NCI-H2029 treated with DMSO at 0.1 percent for 48 hours (cell line): ENCODE measurements around the gene PHLPP1.
A peak's percentile ranks its signal among the peaks of the same experiment; 100 is the strongest.
"Not testable (repeated sequence)": the region's sequence is repeated elsewhere in the genome, so short reads cannot be mapped to it uniquely, and the experiment has no call there.

Source experiments
- DNase-seq: peaks from one replicate; lab custom pipeline; 2025; lab: John Stamatoyannopoulos, UW

Gene PHLPP1

DNA sequence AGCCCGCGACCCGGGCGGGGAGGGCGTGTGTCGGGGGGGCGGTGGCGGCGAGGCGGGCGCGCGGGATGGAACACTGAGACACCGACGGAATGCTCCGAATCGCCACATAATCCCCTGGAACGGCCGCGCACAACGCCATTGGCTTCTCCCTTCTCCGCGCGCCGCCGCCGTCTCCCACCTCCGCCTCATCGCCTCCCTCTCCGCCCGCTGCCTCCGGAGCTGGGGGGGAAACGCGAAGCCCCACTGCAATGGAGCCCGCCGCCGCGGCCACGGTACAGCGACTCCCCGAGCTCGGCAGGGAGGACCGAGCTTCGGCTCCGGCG is at the start of gene PHLPP1:
Gene PHLPP1, plus strand, starts transcription at position 106 of the 323 bp plus-strand sequence. Its CDS starts 143 bp downstream, at position 249.
- no peak for DNase-seq

- no peak for DNase-seq
Measured at GRCh38 chr18:62669225-62669624, 46.1 kb upstream of the PHLPP1 start.

- DNase-seq, result no peak
Measured at GRCh38 chr18:62670573-62670972, 44.8 kb upstream of the PHLPP1 start.

- DNase-seq, result no peak
Measured at GRCh38 chr18:62672600-62672999, 42.7 kb upstream of the PHLPP1 start.

- DNase-seq, result no peak
Measured at GRCh38 chr18:62678847-62679485, 36.4 kb upstream of the PHLPP1 start.

DNA sequence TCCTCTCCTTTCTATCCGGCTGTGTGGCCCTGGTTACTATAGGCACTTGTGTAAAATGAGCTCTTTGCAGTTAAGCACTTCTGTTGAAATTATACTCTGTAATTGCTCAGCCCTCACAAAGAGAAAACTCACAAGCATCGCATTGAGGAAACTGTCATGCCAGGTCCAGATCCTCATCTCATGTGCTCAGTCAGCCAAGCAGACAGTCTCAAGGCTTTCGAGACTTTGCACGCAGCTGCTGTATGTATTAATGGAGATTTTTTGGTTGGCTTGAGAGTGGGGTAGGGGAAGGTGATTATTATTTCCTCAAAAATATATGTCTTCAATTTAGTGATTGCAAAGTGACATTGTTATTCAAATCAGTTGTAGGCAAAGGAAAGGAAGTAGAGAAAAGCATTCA is 33.0 kb upstream of the PHLPP1 start:
- peak; percentile 10 for DNase-seq

DNA sequence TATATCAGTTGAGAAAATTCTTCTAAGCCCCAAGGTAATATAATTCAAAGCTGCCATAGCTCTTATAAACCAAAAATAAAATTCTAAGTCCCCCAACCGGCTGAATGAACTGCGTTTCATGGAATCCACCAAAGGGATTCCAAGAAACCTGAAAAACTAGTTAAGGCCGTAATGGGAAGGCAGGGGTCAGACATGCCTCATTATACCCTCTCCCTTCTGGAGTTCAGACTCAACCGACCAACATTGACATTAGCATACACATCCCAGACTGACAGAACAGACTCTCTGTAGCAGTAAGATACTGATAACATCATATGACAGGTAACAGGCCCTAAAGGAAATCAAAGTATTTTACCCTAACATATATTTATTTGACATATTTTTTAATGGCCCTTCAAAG is 31.4 kb upstream of the PHLPP1 start:
- no peak for DNase-seq

- no peak for DNase-seq
Measured at GRCh38 chr18:62688743-62689317, 26.5 kb upstream of the PHLPP1 start.

DNA sequence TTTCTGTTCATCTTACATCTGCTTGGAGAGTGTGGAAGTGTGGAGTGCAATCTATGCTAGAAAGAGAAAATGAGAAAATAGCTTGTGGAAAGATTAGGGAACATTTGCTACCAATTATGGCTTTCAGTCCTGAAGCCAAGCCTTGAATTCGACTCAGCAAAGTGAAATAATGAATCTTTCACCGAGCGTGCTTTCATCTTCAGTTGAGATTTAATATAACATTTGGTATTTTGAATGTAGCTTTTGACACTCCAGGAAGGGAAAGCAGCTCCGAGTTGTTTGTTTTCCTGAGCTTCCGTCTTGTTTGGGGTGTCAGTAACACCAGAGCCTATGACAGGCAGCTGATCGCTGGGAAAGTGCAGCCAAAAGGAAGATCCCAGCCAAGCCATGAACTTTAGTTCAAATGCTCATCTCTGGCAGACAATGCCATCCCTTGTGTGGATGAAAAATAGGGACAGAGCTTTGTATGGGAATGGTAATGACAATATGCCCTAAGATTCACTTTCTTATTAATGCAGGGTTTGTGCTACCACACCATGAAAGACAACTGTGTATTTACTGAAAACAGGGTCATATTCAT is 25.0 kb upstream of the PHLPP1 start:
- no peak for DNase-seq

DNA sequence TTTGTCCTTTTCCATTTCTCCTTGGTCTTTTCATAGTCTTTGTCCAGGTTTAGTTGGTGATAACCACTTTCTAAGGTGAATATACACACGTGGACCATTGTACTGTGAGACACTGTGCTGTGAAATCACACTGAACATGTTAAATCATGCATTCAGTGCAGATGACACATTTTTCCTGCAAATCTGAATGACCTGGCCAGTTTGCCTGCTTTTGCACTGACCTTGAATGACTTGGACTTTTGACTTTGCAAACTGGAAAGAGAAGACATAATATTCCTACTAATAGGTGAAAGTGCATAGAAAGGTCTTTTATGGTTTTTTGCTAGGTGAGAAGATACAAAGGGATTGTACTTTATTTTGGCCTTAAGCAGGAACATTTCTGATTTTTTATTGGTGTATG is 21.7 kb upstream of the PHLPP1 start:
- DNase-seq, result no peak

DNA sequence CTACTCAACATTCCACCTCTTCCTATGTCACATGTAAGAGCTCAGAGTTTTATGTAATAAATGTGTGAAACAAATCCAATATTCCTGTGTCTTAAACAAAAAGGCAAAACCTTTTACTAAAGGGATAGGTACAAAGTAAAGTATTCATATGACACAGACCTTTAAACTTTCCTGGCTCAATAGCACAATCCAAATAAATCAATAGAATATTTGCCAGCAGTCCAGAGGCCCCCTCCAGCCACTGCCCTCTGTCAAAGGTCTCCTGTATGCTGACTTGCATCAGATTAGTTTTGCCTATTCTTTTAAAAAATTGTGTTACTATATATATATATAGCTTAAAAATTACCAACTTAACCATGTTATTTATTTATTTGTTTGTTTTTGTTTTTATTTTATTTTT is 17.7 kb upstream of the PHLPP1 start:
- DNase-seq, result no peak

DNA sequence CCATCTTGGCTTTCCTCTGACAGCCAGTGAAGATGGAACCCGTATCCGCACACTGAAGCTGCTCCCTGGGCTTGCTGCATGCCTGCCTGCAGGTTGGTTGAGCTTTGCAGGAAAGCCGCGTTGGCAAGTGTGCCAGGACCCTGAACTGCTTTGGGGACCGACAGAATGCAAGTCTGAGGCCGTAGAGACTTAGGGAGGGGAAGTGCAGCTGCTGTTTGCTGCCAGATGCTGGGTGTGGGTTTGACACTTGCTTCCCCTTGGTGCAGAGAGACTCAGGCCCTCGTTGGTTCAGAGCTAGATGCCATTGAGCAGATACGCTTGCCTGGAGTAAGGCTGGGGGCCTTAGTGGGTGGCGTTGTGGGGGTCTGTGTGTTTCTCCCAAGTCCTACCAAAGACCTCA is 13.1 kb upstream of the PHLPP1 start:
- no peak for DNase-seq

GRCh38 chr18:62706879-62707278 is 8.5 kb upstream of the PHLPP1 start:
- DNase-seq, result not testable (repeated sequence)

GRCh38 chr18:62709908-62710307 is 5.4 kb upstream of the PHLPP1 start:
- not testable (repeated sequence) for DNase-seq

DNA sequence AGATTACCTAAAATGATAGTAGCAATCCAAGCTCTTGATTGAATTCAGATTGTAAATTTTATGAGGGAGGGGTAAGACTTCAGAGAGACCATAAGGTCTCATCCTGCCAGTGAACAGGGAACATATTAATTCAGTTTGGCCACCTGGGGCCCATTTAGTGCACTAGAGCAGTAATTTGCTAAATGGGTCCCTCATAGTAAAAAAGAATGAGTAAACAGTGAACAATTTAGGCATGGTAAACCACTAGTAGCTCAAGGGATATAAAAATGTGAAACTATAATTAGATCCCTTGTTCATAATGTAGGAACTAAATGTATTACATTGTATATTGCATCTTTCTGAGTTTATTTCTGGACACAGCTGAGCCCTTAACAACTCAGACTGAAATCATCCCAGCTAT is 4.9 kb upstream of the PHLPP1 start:
- DNase-seq, result no peak

GRCh38 chr18:62711781-62712180 is 3.6 kb upstream of the PHLPP1 start:
- DNase-seq, result no peak

DNA sequence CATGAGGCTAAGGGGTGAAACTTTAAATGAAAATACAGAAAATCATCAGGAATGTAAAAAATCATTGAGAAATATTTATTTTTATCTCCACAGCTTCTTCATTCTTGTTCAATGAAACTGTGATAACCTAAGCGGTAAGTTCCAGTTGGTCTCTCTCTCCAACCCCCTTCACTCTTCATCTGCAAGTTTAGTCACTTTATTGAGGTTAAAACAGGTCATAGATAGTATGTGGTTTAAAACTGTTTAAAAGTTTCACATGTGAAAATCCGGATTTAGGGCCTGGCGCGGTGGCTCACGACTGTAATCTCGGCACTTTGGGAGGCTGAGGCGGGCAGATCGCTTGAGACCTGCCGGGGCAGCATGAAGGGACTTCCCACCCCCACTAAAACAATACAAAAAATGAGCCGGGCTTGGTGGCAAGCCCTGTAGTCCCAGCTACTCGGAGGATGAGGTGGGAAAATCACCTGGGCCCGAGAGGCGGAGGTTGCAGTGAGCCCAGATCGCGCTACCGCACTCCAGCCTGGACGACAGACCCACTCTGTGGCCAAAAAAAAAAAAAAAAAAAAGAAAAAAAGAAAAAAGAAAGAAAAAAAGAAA is 1.6 kb upstream of the PHLPP1 start:
- DNase-seq, result no peak

DNA sequence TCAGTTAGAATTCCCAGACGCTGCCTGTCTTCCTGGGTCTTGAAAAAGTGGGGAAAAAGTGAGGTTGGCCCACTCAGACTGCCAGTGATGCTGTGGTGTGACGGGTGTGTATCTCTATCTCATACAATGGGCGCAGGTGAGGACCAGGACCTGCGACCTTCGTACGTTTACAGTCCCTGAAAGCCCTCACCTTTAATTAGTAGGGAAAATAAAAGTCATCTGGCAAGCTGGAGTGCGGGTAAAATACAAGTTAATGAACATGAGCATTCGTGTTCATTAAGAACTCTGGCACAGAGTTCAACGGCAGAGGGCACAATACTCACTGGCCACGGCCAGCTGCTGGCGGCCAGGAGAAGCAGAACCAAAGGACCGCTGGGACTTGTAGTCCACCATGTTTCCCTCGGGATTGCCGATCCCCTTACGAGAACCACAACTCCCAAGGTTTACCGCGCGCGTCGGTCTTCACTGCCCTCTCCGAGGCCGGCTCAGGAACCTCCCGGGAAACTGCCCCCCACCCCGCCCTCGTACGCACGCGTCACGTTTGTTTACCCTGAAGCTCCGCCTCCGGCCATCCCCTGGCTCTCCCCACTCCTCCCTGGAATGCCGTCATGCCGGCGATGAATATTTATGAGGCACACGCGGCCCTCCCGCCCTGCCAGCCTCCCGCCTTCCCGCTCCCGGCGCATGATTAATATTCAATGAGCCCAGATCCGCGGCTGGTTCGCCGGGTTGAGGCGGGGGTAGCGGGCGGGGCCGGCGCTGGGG is 488 bp upstream of the PHLPP1 start:
- peak; percentile 78 for DNase-seq

DNA sequence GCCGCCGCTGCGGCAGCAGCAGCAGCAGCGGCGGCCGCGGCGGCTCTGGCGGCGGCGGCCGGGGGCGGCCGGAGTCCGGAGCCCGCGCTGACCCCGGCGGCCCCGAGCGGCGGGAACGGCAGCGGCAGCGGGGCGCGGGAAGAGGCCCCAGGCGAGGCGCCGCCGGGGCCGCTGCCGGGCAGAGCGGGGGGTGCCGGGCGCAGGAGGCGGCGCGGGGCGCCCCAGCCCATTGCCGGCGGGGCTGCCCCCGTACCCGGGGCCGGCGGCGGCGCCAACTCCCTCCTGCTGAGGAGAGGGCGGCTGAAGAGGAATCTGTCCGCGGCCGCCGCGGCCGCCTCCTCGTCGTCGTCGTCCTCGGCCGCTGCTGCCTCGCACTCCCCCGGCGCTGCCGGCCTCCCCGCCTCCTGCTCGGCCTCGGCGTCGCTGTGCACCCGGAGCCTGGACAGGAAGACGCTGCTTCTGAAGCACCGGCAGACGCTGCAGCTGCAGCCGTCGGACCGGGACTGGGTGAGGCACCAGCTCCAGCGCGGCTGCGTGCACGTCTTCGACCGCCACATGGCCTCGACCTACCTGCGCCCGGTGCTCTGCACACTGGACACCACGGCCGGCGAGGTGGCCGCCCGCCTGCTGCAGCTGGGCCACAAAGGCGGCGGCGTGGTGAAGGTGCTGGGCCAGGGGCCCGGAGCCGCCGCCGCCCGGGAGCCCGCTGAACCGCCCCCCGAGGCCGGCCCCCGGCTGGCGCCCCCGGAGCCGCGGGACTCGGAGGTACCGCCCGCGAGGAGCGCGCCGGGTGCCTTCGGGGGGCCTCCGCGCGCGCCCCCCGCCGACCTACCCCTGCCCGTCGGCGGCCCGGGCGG is 646 bp downstream of the PHLPP1 start:
- no peak for DNase-seq

DNA sequence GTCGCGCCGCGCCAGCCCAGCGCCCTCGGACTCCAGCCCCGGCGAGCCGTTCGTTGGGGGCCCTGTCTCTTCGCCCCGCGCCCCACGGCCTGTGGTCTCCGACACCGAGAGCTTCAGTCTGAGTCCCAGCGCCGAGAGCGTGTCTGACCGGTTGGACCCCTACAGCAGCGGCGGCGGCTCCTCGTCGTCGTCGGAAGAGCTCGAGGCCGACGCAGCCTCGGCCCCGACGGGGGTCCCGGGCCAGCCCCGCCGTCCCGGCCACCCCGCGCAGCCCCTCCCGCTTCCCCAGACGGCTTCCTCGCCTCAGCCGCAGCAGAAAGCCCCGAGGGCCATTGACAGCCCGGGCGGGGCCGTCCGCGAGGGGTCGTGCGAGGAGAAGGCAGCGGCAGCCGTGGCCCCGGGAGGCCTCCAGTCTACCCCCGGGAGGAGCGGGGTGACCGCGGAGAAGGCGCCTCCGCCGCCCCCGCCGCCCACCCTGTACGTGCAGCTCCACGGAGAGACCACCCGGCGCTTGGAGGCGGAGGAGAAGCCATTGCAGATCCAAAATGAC is 1.4 kb downstream of the PHLPP1 start:
- DNase-seq, result no peak

DNA sequence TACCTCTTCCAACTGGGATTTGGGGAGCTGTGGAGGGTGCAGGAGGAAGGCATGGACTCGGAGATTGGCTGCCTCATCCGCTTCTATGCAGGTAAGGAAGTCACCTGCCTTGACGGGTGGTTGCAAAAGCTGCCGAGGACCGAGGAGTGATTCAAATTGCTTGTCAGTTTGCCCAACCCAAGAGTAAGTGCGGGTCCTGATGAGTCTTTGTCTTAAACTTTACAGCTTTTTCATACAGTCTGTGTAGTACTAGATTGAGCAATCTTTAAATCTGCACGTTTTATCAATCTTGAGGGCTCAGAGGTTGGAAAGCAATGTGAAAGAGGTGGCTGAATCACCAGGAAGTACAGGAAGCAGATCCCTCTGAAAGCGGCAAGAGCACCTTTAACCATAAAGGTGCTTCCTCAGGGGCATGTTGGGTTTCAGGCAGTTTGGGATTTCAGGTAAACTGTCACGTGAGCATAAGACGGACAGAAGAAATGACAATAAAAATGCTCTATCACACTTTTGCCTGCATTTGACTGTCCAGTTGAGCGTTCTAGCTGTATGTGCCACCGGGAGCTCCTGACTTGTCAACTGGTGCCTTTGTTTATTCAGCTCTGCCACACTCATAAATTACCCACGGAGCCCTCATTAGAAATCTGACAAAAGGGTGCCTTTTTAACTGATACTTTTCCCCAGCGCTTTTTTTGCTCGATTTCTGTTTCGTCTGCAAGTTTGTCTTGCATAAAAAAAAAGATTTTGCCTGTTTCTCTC is 2.0 kb downstream of the PHLPP1 start:
- peak; percentile 10 for DNase-seq
